HepG2 (cell line): Measurements from ENCODE around the gene MIEF2.

Source experiments
- HDAC1 ChIP-seq: sonication (generic); formaldehyde crosslinking; IDR thresholded peaks from 2 replicates; pipeline ENCODE4 v1.5.1; 2020; ENCODE audit warnings: mild to moderate bottlenecking, missing genetic modification reagents
- MXD1 ChIP-seq: sonication (generic); formaldehyde crosslinking; IDR thresholded peaks from 2 replicates; pipeline ENCODE4 v1.4.0; 2020; ENCODE audit warnings: mild to moderate bottlenecking, missing genetic modification reagents
- NFYC ChIP-seq: IDR thresholded peaks from 2 replicates; pipeline ENCODE4 v1.6.1; 2016; ENCODE audit warnings: missing genetic modification reagents, missing compliant biosample characterization
- POLR2A ChIP-seq, 2 experiments: IDR thresholded peaks; 2 replicates each; pipeline ENCODE4 v1.6.1; 2011; ENCODE audit warnings: low read depth in 2 of 2, low read length in 2 of 2, mild to moderate bottlenecking in 1 of 2, moderate library complexity in 1 of 2; ENCODE audit not compliant: insufficient read depth in 1 of 2
- POLR2AphosphoS5 ChIP-seq: IDR thresholded peaks from 2 replicates; pipeline ENCODE4 v1.6.1; 2012; ENCODE audit warnings: low read depth, low read length
- REPIN1 ChIP-seq: sonication (generic); formaldehyde crosslinking; IDR thresholded peaks from 2 replicates; pipeline ENCODE4 v1.8.0; 2022; ENCODE audit warnings: missing genetic modification reagents, low read depth, mild to moderate bottlenecking, borderline replicate concordance
- TCF7L2 ChIP-seq: IDR thresholded peaks from 2 replicates; pipeline ENCODE4 v1.6.1; 2011; ENCODE audit warnings: mild to moderate bottlenecking, low read depth, low read length, moderate library complexity
- YY1 ChIP-seq: IDR thresholded peaks from 2 replicates; pipeline ENCODE4 v1.6.1; 2011; ENCODE audit warnings: low read length, low read depth, moderate library complexity, mild to moderate bottlenecking; ENCODE audit not compliant: insufficient read depth, insufficient replicate concordance
- ZNF235 ChIP-seq: sonication (generic); formaldehyde crosslinking; IDR thresholded peaks from 2 replicates; pipeline ENCODE4 v1.8.1; 2023; ENCODE audit warnings: mild to moderate bottlenecking, missing genetic modification reagents, borderline replicate concordance
- ZNF3 ChIP-seq: IDR thresholded peaks from 2 replicates; pipeline ENCODE4 v1.7.0; 2017; ENCODE audit warnings: inconsistent platforms
- ZSCAN29 ChIP-seq: sonication (generic); formaldehyde crosslinking; conservative IDR thresholded peaks from 2 replicates; pipeline ENCODE4 v1.4.0; 2020; ENCODE audit warnings: mild to moderate bottlenecking, missing genetic modification reagents
- TF ChIP-seq, protein P1 (sequence below): sonication (generic); formaldehyde crosslinking; IDR thresholded peaks from 2 replicates; pipeline ENCODE4 v1.5.0; 2020; ENCODE audit warnings: mild to moderate bottlenecking, missing genetic modification reagents, moderate library complexity

DNA sequence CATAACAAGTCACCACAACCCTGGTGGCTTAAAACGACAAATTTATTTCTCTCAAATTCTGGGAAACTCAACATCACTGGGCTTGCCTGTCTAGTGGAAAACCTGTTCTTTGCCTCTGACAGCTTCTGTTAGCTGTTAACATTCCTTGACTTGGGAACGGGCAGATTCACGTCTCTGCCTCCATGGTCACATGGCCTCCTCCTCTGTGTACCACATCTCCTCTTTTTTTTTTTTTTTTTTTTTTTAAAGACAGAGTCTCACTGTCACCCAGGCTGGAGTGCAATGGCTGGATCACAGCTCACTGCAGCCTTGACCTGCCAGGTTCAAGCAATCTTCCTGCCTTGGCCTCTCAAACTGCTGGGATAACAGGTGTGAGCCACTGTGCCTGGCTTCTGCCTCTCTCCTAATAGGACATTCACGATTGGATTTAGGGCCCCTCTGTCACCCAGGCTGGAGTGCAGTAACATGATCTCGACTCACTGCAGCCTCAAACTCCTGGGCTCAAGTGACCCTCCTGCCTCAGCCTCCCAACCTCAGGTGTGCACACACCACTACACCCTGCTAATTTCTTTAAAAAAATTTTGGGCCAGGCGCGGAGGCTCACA, 46.7 kb upstream of the MIEF2 start:
- TF ChIP-seq POLR2AphosphoS5 (no peak), TCF7L2 (no peak), ZNF3 (no peak), POLR2A (IDR thresholded peaks at IDR 0.05; ENCODE audit: insufficient read depth in 1 of 2, low read depth in 2 of 2, low read length in 2 of 2) (no peak), MXD1 (CRISPR knock-in tag) (no peak), HDAC1 (CRISPR knock-in tag) (no peak), ZSCAN29 (CRISPR knock-in tag) (no peak), NFYC (CRISPR knock-in tag) (no peak), YY1 (no peak), ZNF235 (no peak), REPIN1 (CRISPR knock-in tag) (no peak)
- TF ChIP-seq, protein P1, sequence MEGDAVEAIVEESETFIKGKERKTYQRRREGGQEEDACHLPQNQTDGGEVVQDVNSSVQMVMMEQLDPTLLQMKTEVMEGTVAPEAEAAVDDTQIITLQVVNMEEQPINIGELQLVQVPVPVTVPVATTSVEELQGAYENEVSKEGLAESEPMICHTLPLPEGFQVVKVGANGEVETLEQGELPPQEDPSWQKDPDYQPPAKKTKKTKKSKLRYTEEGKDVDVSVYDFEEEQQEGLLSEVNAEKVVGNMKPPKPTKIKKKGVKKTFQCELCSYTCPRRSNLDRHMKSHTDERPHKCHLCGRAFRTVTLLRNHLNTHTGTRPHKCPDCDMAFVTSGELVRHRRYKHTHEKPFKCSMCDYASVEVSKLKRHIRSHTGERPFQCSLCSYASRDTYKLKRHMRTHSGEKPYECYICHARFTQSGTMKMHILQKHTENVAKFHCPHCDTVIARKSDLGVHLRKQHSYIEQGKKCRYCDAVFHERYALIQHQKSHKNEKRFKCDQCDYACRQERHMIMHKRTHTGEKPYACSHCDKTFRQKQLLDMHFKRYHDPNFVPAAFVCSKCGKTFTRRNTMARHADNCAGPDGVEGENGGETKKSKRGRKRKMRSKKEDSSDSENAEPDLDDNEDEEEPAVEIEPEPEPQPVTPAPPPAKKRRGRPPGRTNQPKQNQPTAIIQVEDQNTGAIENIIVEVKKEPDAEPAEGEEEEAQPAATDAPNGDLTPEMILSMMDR (CRISPR knock-in tag): no peak
